Hypothalamus (tissue), 51 donors: ENCODE measurements around the gene MYO1D.
A peak's percentile ranks its signal among the peaks of the same experiment; 100 is the strongest.

ENCODE experiments used
- DNase-seq, 51 donors: peaks; one replicate each; lab custom pipeline; 2025; lab: John Stamatoyannopoulos, UW

MYO1D gene

DNA sequence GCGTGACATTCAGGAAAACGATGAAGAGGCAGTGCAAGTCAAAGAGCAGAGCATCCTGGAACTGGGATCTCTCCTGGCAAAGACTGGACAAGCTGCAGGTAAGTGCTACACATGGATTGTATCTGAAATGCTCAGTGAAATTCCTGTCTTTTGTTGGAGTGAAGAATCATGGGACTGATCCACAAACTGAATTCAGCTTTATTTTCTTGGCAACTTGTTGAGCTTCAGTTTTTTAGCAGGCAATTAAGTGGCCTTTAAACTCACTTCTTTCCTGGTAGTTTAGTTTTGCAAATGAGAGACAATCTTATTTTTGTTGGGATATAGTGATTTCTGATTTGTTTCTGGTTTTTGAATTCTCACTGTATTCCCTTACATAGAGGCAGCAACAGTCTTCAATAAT, 430.0 kb downstream of the MYO1D start:
- no peak for DNase-seq

DNA sequence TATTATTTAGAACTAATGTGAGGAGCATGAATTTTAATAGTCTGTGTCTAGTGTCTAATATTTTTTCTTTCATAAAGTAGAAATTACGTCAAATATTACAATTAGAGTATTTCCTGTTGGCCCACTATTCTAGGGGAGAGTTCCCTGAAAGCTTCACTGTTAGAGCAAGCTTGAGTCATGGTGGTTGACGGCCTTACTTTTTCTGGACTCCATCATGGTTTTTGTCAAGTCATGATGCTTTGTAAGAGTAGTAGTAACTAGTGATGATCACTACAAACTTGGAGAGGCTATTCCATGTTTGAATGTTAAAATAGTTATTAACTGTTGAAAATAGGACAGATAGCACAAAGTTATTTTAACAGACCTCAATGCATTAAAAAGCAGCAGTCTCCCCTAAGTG, 431.0 kb downstream of the MYO1D start:
- DNase-seq = no peak

DNA sequence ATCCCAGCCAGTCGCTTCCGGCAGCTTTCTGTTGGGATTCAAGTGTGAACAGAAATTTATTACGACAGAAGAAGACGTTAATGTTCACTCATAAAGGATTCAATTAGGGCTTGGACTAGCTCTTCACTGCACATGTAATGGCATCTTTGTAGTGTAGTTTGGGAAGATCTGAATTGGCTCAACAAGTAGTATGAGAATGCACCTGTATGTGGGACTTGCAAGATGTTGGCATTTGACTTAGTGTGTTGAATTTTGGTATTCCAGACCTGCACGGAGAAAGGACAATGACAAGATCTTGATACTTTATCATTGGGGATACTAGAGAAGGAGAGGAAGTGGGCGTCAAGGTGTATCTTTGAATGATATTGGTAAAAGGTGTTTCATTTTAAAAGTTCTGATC, 431.4 kb downstream of the MYO1D start:
- no peak for DNase-seq

DNA sequence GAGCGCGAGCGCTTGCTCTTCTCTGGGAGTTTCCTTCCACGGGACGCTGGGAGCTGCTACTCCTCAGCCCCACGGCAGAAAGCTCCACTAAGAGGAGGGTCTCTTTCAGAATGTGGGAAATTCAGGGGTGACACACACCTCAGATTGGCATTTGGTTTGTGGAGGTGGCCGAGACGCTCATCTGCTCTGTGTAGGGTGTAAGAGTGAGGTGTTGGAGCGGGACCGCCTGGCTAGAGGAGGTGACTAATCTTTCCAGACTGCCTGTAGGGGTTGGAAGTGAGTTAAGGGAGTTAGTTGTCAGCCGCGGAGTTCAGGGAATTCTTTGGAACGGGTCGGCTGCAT, 431.9 kb downstream of the MYO1D start:
- peak in 14 of 51 donors; percentile 11 to 65 (median 40) for DNase-seq

DNA sequence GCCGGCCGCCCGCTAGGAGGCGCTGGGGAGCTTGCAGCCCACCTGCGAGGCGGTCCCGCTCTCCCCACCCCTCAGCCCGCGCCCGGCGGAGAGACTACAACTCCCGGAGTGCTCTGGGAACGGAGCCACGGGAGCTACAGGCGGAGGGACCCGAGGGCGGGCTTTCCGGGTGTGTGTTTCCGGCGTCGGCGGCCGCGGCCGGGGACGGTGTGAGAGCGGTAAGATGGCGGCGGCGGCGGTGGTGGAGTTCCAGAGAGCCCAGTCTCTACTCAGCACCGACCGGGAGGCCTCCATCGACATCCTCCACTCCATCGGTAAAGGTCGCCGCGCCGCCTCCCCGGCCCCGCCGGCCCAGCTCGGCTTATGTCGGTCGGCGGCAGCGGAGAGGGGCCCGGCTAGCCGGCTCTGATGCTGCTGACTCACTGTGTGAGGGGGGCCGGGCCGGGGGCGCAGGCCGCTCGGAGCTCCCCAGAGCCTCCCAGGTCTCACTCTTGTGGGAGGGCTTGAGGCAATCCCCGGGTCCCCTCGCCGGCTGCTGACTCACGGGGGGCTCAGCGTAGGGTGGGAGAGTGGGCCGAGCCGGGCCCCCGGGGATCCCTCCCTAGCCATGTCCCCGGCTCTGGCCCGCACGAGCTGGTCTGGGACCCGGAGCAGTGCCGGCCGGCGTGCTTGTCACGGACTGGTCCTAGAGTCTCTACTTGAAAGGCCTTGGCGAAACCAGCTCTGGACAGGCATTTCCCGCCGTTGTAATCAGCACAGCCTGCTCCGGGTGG, 432.4 kb downstream of the MYO1D start, which contains the start of gene PSMD11:
TSS of gene PSMD11 (plus strand) at position 210 of the 773 bp plus-strand sequence. CDS start at position 224, 14 bp downstream.
- peak; percentile 60 to 97 (median 93) for DNase-seq

DNA sequence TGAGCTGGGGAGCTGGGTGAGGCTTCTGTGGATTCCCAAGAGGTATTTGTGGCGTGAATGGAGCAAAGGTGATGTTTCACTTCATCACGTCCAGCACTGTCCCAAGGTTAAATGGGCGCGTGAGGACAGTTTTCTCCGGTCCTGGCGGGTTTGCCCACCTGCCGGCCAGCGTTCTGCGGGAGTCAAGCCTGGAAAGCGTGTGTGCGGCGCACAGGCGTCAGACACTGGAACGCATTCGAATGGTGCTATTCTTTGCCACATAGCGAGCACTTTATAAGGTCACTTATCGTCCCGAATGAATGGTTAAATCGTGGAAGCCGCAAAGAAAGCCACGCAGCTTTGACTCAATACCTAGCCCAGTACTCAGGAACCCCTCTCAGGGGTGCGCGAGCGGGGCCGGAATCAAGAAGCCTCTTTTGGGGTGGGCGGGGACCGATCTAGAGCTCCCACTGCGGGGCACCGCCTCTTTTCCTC, 433.1 kb downstream of the MYO1D start:
- peak in 3 of 51 donors; percentile 38 to 50 (median 41) for DNase-seq
